ENCODE results near the gene IDH3A. TPM values are rescaled to one million over a fixed set of nuclear protein-coding genes. Genes with fewer than 3 reads are reported as not detected.

The IDH3A gene
- total RNA-seq, 1 experiment from 2014 or later = 112 TPM

DNA sequence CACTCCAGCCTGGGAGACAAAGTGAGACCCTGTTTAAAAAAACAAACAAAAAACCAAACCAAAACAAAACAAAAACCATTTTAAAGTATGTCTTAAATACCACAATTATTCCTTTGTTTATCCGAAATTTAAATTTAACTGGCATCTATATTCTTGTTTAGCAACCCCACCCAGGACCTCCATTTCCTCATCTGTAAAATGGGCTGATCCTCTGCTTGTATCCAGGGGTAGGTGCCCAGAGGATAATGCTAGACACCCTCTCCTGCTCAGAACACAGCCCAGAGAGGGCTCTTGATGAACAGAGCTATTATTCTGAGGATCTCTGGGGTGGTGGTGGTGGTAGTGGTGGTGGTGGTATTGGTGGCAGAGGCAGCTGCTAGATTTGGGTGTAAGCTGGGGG, 47.0 kb upstream of the IDH3A start:
- DNase-seq (ENCODE audit: low spot score) = no peak
- no peaks in the 10 kb centered on the region for H3K27me3 ChIP-seq (replicated peaks; ENCODE audit: insufficient read depth, low read depth, low read length, poor library complexity)
- H3K9me3 ChIP-seq (ENCODE audit: low read depth, low read length, poor library complexity, severe bottlenecking) = no peaks in the 10 kb centered on the region
- no TSS peak for BruUV-seq (replicated peaks)
- H3K4me3 ChIP-seq (ENCODE audit: low read depth, low read length, poor library complexity, severe bottlenecking) = no peak overlapping the region
- H3K36me3 ChIP-seq (ENCODE audit: insufficient read depth, low read length, poor library complexity, severe bottlenecking) = no peaks in the 10 kb centered on the region
- H3K4me1 ChIP-seq (ENCODE audit: insufficient read depth, low read length, poor library complexity, severe bottlenecking) = no peaks in the 10 kb centered on the region
- no peak for TF ChIP-seq EZH2 (IDR thresholded peaks at IDR 0.05; ENCODE audit: borderline replicate concordance, low read depth, low read length, poor library complexity, severe bottlenecking)
- TF ChIP-seq, protein P1, sequence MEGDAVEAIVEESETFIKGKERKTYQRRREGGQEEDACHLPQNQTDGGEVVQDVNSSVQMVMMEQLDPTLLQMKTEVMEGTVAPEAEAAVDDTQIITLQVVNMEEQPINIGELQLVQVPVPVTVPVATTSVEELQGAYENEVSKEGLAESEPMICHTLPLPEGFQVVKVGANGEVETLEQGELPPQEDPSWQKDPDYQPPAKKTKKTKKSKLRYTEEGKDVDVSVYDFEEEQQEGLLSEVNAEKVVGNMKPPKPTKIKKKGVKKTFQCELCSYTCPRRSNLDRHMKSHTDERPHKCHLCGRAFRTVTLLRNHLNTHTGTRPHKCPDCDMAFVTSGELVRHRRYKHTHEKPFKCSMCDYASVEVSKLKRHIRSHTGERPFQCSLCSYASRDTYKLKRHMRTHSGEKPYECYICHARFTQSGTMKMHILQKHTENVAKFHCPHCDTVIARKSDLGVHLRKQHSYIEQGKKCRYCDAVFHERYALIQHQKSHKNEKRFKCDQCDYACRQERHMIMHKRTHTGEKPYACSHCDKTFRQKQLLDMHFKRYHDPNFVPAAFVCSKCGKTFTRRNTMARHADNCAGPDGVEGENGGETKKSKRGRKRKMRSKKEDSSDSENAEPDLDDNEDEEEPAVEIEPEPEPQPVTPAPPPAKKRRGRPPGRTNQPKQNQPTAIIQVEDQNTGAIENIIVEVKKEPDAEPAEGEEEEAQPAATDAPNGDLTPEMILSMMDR (conservative IDR thresholded peaks at IDR 0.05; ENCODE audit: low read depth, low read length) = no peak
- CTCF ChIA-PET = no interaction called here
- no peak overlapping the region for H3K27ac ChIP-seq (ENCODE audit: low read depth, low read length, poor library complexity, severe bottlenecking)
- intact Hi-C loops (cut with micrococcal nuclease; ENCODE audit: unreplicated experiment) = no loop called here
- POLR2A ChIA-PET (ENCODE audit: low non-redundant PET) = no interaction called here

DNA sequence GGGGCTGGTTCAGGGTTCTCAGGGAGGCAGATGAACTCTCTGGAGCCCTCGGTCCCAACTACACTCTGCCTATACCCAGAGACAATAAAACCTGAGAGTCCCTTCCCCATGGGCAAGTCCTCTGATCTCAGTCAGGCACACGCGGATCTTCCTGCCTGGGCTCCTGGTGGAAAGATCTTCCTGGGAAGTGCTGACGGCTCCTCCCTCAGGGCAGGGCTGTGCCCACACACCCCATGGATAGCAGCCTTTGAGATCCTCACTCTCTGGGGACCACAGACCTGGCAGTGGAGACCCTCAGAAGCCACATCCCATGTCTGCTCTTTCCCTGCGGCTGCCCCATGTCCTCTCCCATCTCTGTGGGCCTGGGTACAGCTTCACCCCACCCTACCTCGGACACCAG, 46.4 kb upstream of the IDH3A start:
- no peak for TF ChIP-seq EZH2 (IDR thresholded peaks at IDR 0.05; ENCODE audit: borderline replicate concordance, low read depth, low read length, poor library complexity, severe bottlenecking)
- TF ChIP-seq, protein P1 (conservative IDR thresholded peaks at IDR 0.05; ENCODE audit: low read depth, low read length) = no peak
- no peaks in the 10 kb centered on the region for H3K9me3 ChIP-seq (ENCODE audit: low read depth, low read length, poor library complexity, severe bottlenecking)
- H3K4me1 ChIP-seq (ENCODE audit: insufficient read depth, low read length, poor library complexity, severe bottlenecking) = no peaks in the 10 kb centered on the region
- DNase-seq (ENCODE audit: low spot score) = no peak
- H3K36me3 ChIP-seq (ENCODE audit: insufficient read depth, low read length, poor library complexity, severe bottlenecking) = no peaks in the 10 kb centered on the region
- CTCF ChIA-PET = no interaction called here
- no peak overlapping the region for H3K27ac ChIP-seq (ENCODE audit: low read depth, low read length, poor library complexity, severe bottlenecking)
- intact Hi-C loops (cut with micrococcal nuclease; ENCODE audit: unreplicated experiment) = no loop called here
- no TSS peak for BruUV-seq (replicated peaks)
- no peaks in the 10 kb centered on the region for H3K27me3 ChIP-seq (replicated peaks; ENCODE audit: insufficient read depth, low read depth, low read length, poor library complexity)
- H3K4me3 ChIP-seq (ENCODE audit: low read depth, low read length, poor library complexity, severe bottlenecking) = no peak overlapping the region
- POLR2A ChIA-PET (ENCODE audit: low non-redundant PET) = no interaction called here

DNA sequence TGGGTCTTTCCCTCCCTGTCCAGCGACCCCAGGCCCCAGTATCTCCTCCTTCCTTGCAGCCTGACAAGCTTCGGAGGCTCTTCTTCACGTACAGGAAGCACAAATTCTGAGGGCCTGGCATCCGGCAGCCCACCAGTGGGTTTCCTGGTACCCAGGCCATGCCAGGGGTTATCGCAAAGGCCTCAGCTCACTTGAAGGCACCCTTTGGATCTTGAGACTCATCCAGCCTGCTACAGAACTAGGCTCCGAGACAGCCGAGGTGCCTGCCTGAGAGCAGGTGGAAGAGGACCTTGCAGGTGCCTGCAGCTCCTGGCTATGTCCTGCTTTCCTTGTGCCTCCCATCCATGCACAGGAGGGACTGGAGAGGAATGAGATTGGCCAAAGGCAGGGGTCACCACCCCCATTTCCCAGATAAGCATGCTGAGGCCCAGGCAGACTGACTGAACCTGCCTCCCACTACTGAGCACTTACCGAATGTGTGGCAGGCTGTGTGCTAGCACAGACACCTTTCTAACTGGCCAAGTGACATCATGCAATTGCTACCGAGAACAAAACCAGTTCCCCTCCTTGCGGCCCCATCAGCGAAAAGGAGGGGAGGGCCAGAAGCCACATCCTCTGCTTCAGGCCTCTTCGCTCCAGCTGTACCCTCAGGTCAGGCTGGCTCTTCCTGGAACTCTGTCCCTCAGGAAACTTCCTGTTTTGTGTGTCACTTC, 45.6 kb upstream of the IDH3A start:
- no peaks in the 10 kb centered on the region for H3K27me3 ChIP-seq (replicated peaks; ENCODE audit: insufficient read depth, low read depth, low read length, poor library complexity)
- POLR2A ChIA-PET (ENCODE audit: low non-redundant PET) = no interaction called here

More for the DNA sequence above, 45.6 kb upstream of the IDH3A start:
- intact Hi-C loops (cut with micrococcal nuclease; ENCODE audit: unreplicated experiment) = no loop called here
- Histone ChIP-seq H3K36me3 (ENCODE audit: insufficient read depth, low read length, poor library complexity, severe bottlenecking) (no peaks in the 10 kb centered on the region), H3K9me3 (ENCODE audit: low read depth, low read length, poor library complexity, severe bottlenecking) (no peaks in the 10 kb centered on the region), H3K4me1 (ENCODE audit: insufficient read depth, low read length, poor library complexity, severe bottlenecking) (no peaks in the 10 kb centered on the region), H3K4me3 (ENCODE audit: low read depth, low read length, poor library complexity, severe bottlenecking) (no peak overlapping the region), H3K27ac (ENCODE audit: low read depth, low read length, poor library complexity, severe bottlenecking) (no peak overlapping the region)
- no peak for DNase-seq (ENCODE audit: low spot score)
- TF ChIP-seq EZH2 (IDR thresholded peaks at IDR 0.05; ENCODE audit: borderline replicate concordance, low read depth, low read length, poor library complexity, severe bottlenecking) = no peak
- TF ChIP-seq, protein P1 (conservative IDR thresholded peaks at IDR 0.05; ENCODE audit: low read depth, low read length) = no peak
- CTCF ChIA-PET = no interaction called here
- no TSS peak for BruUV-seq (replicated peaks)

Data from A673 (cell line).